Measurements from ENCODE around the gene GP5. TPM values are rescaled to one million over a fixed set of nuclear protein-coding genes. Genes with fewer than 3 reads are reported as not detected.

The GP5 gene, protein sequence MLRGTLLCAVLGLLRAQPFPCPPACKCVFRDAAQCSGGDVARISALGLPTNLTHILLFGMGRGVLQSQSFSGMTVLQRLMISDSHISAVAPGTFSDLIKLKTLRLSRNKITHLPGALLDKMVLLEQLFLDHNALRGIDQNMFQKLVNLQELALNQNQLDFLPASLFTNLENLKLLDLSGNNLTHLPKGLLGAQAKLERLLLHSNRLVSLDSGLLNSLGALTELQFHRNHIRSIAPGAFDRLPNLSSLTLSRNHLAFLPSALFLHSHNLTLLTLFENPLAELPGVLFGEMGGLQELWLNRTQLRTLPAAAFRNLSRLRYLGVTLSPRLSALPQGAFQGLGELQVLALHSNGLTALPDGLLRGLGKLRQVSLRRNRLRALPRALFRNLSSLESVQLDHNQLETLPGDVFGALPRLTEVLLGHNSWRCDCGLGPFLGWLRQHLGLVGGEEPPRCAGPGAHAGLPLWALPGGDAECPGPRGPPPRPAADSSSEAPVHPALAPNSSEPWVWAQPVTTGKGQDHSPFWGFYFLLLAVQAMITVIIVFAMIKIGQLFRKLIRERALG
- total RNA-seq (10 to 100 TPM; 12.2 to 12.8 TPM), polyA plus RNA-seq (1 to 10 TPM; 4.2 to 9.5 (median 5.5) TPM), total RNA-seq (0.76 to 18.5 (median 15.1) reads per million in 6 experiments)

DNA sequence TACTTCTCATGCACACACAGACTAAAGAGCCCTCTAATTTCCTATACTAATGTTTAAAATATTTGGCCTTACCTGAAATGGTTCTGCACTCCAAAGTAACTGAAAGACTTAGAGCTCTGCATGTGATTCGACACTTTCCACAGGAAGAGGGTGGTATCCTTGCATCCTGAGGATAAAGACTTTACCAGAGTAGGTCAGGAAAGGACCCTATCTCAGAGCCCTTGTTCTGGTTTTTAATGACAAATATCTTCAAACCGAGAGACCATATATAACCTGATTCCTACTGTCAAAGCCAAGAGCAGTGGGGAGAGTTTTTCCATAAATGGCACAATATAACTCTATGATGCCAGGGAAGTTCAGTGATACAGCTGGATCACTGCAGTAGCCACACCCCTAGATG is at the start of gene GP5:
Gene GP5, minus strand, starts transcription at position 101 of the 400 bp plus-strand sequence. CDS start 984 bp downstream, outside the sequence.
- POLR2A ChIA-PET, result interaction anchor here (1.1 to 2.6 kb wide), 4 partner anchors 8 to 54 kb away, joined by 4 to 11 read pairs (median 8); no protein-coding TSS in a partner anchor
- Mint-ChIP-seq H3K9me3 (no peaks in the 10 kb centered on the region), H3K4me3 (peak within 1 kb of the TSS; percentile 86 to 97 (median 90)), H3K4me1 (peaks cover 24 to 58% (median 49%) of the 10 kb centered on the region in 4 donors), H3K27ac (peak within 1 kb of the TSS; percentile 66 to 97 (median 92)), H3K27me3 (peaks cover 0 to 11% (median 0%) of the 10 kb centered on the region in 5 donors), H3K36me3 (no peaks in the 10 kb centered on the region)
- ATAC-seq (no peak), DNase-seq (no peak)

DNA sequence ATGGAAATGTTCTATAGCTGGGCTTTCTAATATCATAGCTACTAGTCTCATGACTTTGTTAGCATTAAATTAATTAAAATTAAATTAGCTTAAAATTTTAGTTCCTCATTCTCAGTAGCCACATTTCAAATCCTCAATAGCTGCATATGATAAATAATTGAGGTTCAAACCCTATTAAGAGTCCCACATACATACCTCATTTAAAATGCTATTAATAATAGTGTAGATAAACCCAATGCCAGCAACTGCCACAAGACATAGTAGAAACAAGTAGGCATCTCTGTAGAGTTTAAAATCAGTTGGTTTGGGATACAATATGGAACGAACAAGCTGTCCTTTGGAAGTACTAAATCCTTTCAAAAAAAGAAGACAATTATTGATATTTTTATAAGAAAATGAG is 48.6 kb upstream of the GP5 start:
- Mint-ChIP-seq H3K27me3 (no peaks in the 10 kb centered on the region), H3K36me3 (peaks cover 6 to 88% (median 37%) of the 10 kb centered on the region in 3 donors), H3K27ac (no peak overlapping the region), H3K4me3 (no peak overlapping the region), H3K4me1 (peaks cover 0 to 5% (median 2%) of the 10 kb centered on the region in 4 donors), H3K9me3 (no peaks in the 10 kb centered on the region)
- no peak for ATAC-seq
- no peak for DNase-seq
- POLR2A ChIA-PET, result no interaction called here

- no peak overlapping the region for H3K27ac Mint-ChIP-seq
- DNase-seq, result no peak
- no peak for ATAC-seq
- H3K9me3 Mint-ChIP-seq, result no peaks in the 10 kb centered on the region
- peaks cover 4 to 90% (median 35%) of the 10 kb centered on the region in 3 donors for H3K36me3 Mint-ChIP-seq
- POLR2A ChIA-PET, result no interaction called here
- H3K4me1 Mint-ChIP-seq, result peaks cover 0 to 5% (median 2%) of the 10 kb centered on the region in 4 donors
- H3K4me3 Mint-ChIP-seq, result no peak overlapping the region
- no peaks in the 10 kb centered on the region for H3K27me3 Mint-ChIP-seq
These were observed 48.1 kb upstream of the GP5 start for GRCh38 chr3:194447161-194447560.

- POLR2A ChIA-PET, result interaction anchor here (1.0 kb wide), 1 partner anchor 137 kb away, joined by 4 read pairs; no protein-coding TSS in a partner anchor
- ATAC-seq (no peak), DNase-seq (no peak)
- Mint-ChIP-seq H3K36me3 (peaks cover 4 to 91% (median 33%) of the 10 kb centered on the region in 3 donors), H3K9me3 (no peaks in the 10 kb centered on the region), H3K27ac (no peak overlapping the region), H3K4me1 (peaks cover 0 to 5% (median 2%) of the 10 kb centered on the region in 4 donors), H3K27me3 (no peaks in the 10 kb centered on the region), H3K4me3 (no peak overlapping the region)
These were observed 47.7 kb upstream of the GP5 start for GRCh38 chr3:194446754-194447153.

DNA sequence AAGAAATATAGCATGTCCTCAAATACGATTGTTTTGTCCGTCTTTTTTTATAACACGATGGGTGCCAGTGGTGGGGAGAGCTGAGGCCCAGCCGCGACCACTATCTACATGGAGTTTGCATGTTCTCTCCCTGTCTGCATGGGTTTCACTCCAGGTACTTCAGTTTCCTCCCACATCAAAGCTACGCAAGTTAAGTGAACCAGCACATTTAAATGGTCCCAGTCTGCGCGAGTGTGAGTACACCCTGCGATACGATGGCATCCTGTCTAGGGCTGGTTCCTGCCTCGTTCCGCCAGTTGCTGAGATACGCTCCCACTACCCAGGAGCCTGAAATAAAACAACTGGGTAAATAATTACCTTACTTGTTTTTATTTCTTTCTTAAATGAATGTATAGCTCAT is 47.1 kb upstream of the GP5 start:
- ATAC-seq, result no peak
- POLR2A ChIA-PET, result interaction anchor here (1.0 kb wide), 1 partner anchor 137 kb away, joined by 4 read pairs; no protein-coding TSS in a partner anchor
- DNase-seq, result no peak
- Mint-ChIP-seq H3K36me3 (peaks cover 4 to 91% (median 31%) of the 10 kb centered on the region in 3 donors), H3K27ac (peak overlapping the region in 1 of 10 donors; percentile 15), H3K4me3 (no peak overlapping the region), H3K27me3 (no peaks in the 10 kb centered on the region), H3K4me1 (peaks cover 0 to 5% (median 2%) of the 10 kb centered on the region in 4 donors), H3K9me3 (no peaks in the 10 kb centered on the region)

DNA sequence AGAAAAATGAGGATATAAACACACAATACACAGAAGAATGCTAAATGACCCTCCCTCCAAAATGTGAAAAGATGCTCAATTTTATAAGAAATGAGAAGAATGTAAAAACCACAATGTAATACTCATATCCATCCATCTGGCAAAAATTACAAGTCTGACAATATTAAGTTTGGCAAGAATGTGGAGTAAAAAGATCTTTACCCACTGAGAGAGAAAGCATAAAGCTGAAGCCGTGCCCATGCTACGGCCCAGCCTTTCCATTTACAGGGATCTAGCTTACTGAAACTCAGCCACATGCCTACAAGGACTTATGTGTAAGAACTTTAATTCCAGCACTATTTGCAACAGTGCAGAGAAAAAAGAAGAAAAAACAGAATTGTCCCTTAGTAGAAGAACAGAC is 44.8 kb upstream of the GP5 start:
- H3K36me3 Mint-ChIP-seq, result peaks cover 9 to 91% (median 25%) of the 10 kb centered on the region in 3 donors
- peaks cover 0 to 6% (median 3%) of the 10 kb centered on the region in 4 donors for H3K4me1 Mint-ChIP-seq
- DNase-seq, result no peak

GRCh38 chr3:194440756-194441155 is 41.7 kb upstream of the GP5 start:
- Mint-ChIP-seq H3K4me1 (peaks cover 0 to 4% (median 0%) of the 10 kb centered on the region in 4 donors), H3K36me3 (peaks cover 14 to 96% (median 31%) of the 10 kb centered on the region in 3 donors), H3K9me3 (no peaks in the 10 kb centered on the region), H3K27me3 (no peaks in the 10 kb centered on the region), H3K27ac (peak overlapping the region in 2 of 10 donors; percentile 18 to 24), H3K4me3 (no peak overlapping the region)
- ATAC-seq (no peak), DNase-seq (no peak)
- POLR2A ChIA-PET, result no interaction called here

More for the DNA sequence above, 44.8 kb upstream of the GP5 start:
- no peak overlapping the region for H3K4me3 Mint-ChIP-seq
- POLR2A ChIA-PET, result interaction anchor here (0.6 kb wide), 1 partner anchor 377 kb away, joined by 3 read pairs; no protein-coding TSS in a partner anchor
- no peak for ATAC-seq
- peak overlapping the region in 1 of 10 donors; percentile 19 for H3K27ac Mint-ChIP-seq
- H3K27me3 Mint-ChIP-seq, result no peaks in the 10 kb centered on the region
- no peaks in the 10 kb centered on the region for H3K9me3 Mint-ChIP-seq

- Mint-ChIP-seq H3K27ac (peak overlapping the region in 2 of 10 donors; percentile 15 to 52), H3K9me3 (no peaks in the 10 kb centered on the region), H3K27me3 (no peaks in the 10 kb centered on the region), H3K4me3 (no peak overlapping the region), H3K36me3 (peaks cover 14 to 96% (median 35%) of the 10 kb centered on the region in 3 donors), H3K4me1 (peaks cover 0 to 4% (median 0%) of the 10 kb centered on the region in 4 donors)
- POLR2A ChIA-PET, result no interaction called here
- DNase-seq (no peak), ATAC-seq (no peak)
These were observed 41.0 kb upstream of the GP5 start for GRCh38 chr3:194439881-194440550.

- Mint-ChIP-seq H3K4me3 (no peak overlapping the region), H3K27ac (peak overlapping the region in 1 of 10 donors; percentile 8), H3K4me1 (peaks cover 0 to 4% (median 0%) of the 10 kb centered on the region in 4 donors), H3K9me3 (no peaks in the 10 kb centered on the region), H3K27me3 (no peaks in the 10 kb centered on the region), H3K36me3 (peaks cover 11 to 96% (median 38%) of the 10 kb centered on the region in 3 donors)
- DNase-seq, result no peak
- POLR2A ChIA-PET, result no interaction called here
- no peak for ATAC-seq
These were observed 35.4 kb upstream of the GP5 start for GRCh38 chr3:194434503-194434902.

DNA sequence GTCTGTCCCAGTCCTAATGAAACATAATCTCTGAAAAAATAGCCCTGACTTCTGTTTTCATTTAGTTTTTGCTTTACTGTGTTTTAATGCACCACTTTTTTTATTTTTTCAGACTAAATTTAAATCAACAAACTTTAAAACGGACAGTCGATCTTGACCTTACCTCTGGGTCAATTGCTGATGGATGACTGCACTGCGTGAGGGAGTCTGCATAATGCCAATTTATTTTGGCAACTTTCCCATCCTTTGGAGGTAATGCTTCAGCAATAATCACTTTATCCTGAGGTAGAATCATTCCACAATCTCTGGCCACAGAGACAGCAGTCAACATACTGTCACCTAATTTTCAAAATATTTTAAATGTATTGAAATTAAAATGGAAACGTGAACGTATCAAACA is 32.5 kb upstream of the GP5 start:
- ATAC-seq (no peak), DNase-seq (no peak)
- POLR2A ChIA-PET, result no interaction called here
- no peaks in the 10 kb centered on the region for H3K9me3 Mint-ChIP-seq
- no peaks in the 10 kb centered on the region for H3K4me1 Mint-ChIP-seq
- H3K27ac Mint-ChIP-seq, result no peak overlapping the region
- H3K4me3 Mint-ChIP-seq, result no peak overlapping the region
- peaks cover 11 to 91% (median 31%) of the 10 kb centered on the region in 3 donors for H3K36me3 Mint-ChIP-seq
- no peaks in the 10 kb centered on the region for H3K27me3 Mint-ChIP-seq

DNA sequence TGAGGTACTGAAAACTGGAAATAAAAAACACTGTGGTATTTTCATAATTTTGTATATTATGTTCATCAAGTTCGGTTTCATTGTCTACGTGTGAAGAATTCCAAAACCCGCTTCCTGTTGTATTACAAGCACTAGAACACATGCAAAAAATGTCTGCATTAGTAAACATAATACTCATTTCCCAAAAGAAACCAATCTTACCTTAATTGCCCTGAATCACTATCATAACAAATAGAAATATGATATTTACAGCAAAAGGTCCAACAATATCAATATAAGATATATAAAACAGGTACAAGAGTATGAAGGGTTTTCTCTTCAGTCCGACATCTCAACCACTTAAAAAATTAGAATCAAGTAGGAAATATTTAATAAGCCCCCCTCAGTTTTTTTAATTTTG is 26.3 kb upstream of the GP5 start:
- Mint-ChIP-seq H3K36me3 (peaks cover 0 to 80% (median 14%) of the 10 kb centered on the region in 3 donors), H3K4me3 (no peak overlapping the region), H3K27me3 (no peaks in the 10 kb centered on the region), H3K9me3 (no peaks in the 10 kb centered on the region), H3K4me1 (peaks cover 0 to 2% (median 0%) of the 10 kb centered on the region in 4 donors), H3K27ac (no peak overlapping the region)
- no peak for DNase-seq
- no peak for ATAC-seq
- POLR2A ChIA-PET, result no interaction called here

DNA sequence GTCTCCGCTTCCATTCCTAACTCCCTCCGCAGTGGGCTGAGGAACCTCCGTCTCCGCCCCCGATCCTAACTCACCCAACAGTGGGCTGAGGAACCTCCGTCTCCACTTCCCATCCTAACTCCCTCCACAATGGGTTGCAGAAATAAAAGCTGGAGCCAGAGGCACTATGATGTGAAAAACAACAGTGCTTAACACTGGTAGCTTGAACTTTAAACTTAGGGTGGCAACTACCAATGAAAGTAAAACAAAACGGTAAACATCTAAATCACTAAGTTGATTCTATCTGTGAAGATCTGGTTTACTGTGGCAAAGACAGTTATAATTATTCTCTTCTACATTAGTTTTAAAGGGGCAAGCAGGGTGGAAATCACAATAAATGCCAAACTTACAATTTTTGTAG is 25.9 kb upstream of the GP5 start:
- peaks cover 0 to 2% (median 0%) of the 10 kb centered on the region in 4 donors for H3K4me1 Mint-ChIP-seq
- DNase-seq, result no peak
- H3K4me3 Mint-ChIP-seq, result no peak overlapping the region
- POLR2A ChIA-PET, result no interaction called here
- peaks cover 0 to 78% (median 14%) of the 10 kb centered on the region in 3 donors for H3K36me3 Mint-ChIP-seq
- no peaks in the 10 kb centered on the region for H3K27me3 Mint-ChIP-seq
- peak overlapping the region in 1 of 10 donors; percentile 10 for H3K27ac Mint-ChIP-seq
- ATAC-seq, result no peak
- H3K9me3 Mint-ChIP-seq, result no peaks in the 10 kb centered on the region
